Measurements from ENCODE around the gene CNOT4.
"Not testable (repeated sequence)": the region's sequence is repeated elsewhere in the genome, so short reads cannot be mapped to it uniquely, and the experiment has no call there.

DNA sequence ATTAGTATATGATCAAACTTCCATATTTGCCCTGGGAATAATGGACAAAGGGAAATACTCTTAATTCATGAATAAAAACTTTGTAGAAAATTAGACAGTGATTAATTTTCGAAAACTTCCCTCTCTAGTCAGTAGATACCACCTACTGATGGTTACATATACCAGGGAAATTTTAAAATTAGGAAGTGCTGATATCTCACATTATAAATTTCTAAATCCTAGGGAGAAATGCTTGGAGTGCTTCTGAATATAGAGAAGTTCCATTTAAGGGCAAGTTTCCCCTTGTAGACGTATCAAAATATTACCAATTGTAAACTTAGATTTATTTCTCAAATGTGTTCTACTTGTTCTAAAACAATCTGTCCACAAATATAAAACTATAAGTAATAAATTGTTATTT, 64.6 kb downstream of the CNOT4 start:
- TF ChIP-seq, protein P1, sequence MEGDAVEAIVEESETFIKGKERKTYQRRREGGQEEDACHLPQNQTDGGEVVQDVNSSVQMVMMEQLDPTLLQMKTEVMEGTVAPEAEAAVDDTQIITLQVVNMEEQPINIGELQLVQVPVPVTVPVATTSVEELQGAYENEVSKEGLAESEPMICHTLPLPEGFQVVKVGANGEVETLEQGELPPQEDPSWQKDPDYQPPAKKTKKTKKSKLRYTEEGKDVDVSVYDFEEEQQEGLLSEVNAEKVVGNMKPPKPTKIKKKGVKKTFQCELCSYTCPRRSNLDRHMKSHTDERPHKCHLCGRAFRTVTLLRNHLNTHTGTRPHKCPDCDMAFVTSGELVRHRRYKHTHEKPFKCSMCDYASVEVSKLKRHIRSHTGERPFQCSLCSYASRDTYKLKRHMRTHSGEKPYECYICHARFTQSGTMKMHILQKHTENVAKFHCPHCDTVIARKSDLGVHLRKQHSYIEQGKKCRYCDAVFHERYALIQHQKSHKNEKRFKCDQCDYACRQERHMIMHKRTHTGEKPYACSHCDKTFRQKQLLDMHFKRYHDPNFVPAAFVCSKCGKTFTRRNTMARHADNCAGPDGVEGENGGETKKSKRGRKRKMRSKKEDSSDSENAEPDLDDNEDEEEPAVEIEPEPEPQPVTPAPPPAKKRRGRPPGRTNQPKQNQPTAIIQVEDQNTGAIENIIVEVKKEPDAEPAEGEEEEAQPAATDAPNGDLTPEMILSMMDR (IDR thresholded peaks at IDR 0.05; ENCODE audit: borderline replicate concordance, extremely low read depth, low read length, poor library complexity, severe bottlenecking), result not testable (repeated sequence)
- TF ChIP-seq EZH2 (IDR thresholded peaks at IDR 0.05; ENCODE audit: borderline replicate concordance, low read depth, low read length, severe bottlenecking), result not testable (repeated sequence)

All from DND-41 (cell line).